Epithelial cell of prostate (primary cell): ENCODE measurements around the gene RERE.

Experiments used
- DNase-seq: peaks from one replicate; pipeline ENCODE4 v3.0.0-alpha.2; 2011; ENCODE audit warnings: low read depth, low spot score
- H3K27ac ChIP-seq: fragments of 450-650 bp; 2 replicates; pipeline ENCODE4 v1.5.1; 2017; ENCODE audit warnings: mild to moderate bottlenecking

Gene RERE

GRCh38 chr1:8568837-8569236 lies 248.6 kb downstream of the RERE start:
- no peak for DNase-seq
- no peak overlapping the region for H3K27ac ChIP-seq

- H3K27ac ChIP-seq = no peak overlapping the region
- DNase-seq = no peak
Observed at GRCh38 chr1:8567146-8567545, 250.3 kb downstream of the RERE start.

- no peak for DNase-seq
Observed at GRCh38 chr1:8565802-8566201, 251.6 kb downstream of the RERE start.

GRCh38 chr1:8563944-8564537 lies 253.4 kb downstream of the RERE start:
- no peak overlapping the region for H3K27ac ChIP-seq
- no peak for DNase-seq

More at GRCh38 chr1:8565802-8566201, 251.6 kb downstream of the RERE start:
- H3K27ac ChIP-seq = no peak overlapping the region

GRCh38 chr1:8562881-8563865 lies 254.3 kb downstream of the RERE start:
- no peak for DNase-seq
- no peak overlapping the region for H3K27ac ChIP-seq

GRCh38 chr1:8562222-8562621 lies 255.2 kb downstream of the RERE start:
- no peak overlapping the region for H3K27ac ChIP-seq
- DNase-seq = no peak

GRCh38 chr1:8560611-8561544 lies 256.6 kb downstream of the RERE start:
- H3K27ac ChIP-seq = no peak overlapping the region
- DNase-seq = no peak

GRCh38 chr1:8560035-8560434 lies 257.4 kb downstream of the RERE start:
- no peak for DNase-seq
- H3K27ac ChIP-seq = no peak overlapping the region

- DNase-seq = no peak
- peak overlapping the region; percentile 34 for H3K27ac ChIP-seq
Observed at GRCh38 chr1:8555582-8555981, 261.9 kb downstream of the RERE start.

- DNase-seq = peak; percentile 16
- H3K27ac ChIP-seq = peak overlapping the region; percentile 34
Observed at GRCh38 chr1:8554956-8555534, 262.4 kb downstream of the RERE start.

- DNase-seq = no peak
- no peak overlapping the region for H3K27ac ChIP-seq
Observed at GRCh38 chr1:8552820-8553397, 264.5 kb downstream of the RERE start.

GRCh38 chr1:8551613-8552489 lies 265.6 kb downstream of the RERE start:
- no peak for DNase-seq
- H3K27ac ChIP-seq = no peak overlapping the region

GRCh38 chr1:8551057-8551456 lies 266.4 kb downstream of the RERE start:
- no peak for DNase-seq
- no peak overlapping the region for H3K27ac ChIP-seq

- no peak for DNase-seq
- H3K27ac ChIP-seq = no peak overlapping the region
Observed at GRCh38 chr1:8547791-8548190, 269.6 kb downstream of the RERE start.

GRCh38 chr1:8545078-8545477 lies 272.4 kb downstream of the RERE start:
- DNase-seq = no peak
- H3K27ac ChIP-seq = peak overlapping the region; percentile 33

GRCh38 chr1:8544644-8545043 lies 272.8 kb downstream of the RERE start:
- DNase-seq = no peak
- H3K27ac ChIP-seq = peak overlapping the region; percentile 33

GRCh38 chr1:8543965-8544364 lies 273.5 kb downstream of the RERE start:
- no peak overlapping the region for H3K27ac ChIP-seq
- no peak for DNase-seq

- DNase-seq = no peak
- peak overlapping the region; percentile 88 for H3K27ac ChIP-seq
Observed at GRCh38 chr1:8541961-8542521, 275.4 kb downstream of the RERE start.
